WTC11 (cell line): ENCODE results near the gene DAG1. TPM values are rescaled to one million over a fixed set of nuclear protein-coding genes. Genes with fewer than 3 reads are reported as not detected.

Source experiments
- ATAC-seq: fragments of 200-7000 bp; cut with Tn5 transposase; 2 replicates; pipeline ENCODE4 v1.10.0; 2021; ENCODE audit warnings: mild to moderate bottlenecking, moderate library complexity
- CTCF ChIA-PET: fragments of 300-600 bp; sonication (Branson Sonifier 250); formaldehyde crosslinking; loops from one replicate; lab custom pipeline; 2021; ENCODE audit warnings: antibody characterized with exemption; lab: Charles Lee
- POLR2A ChIA-PET: fragments of 350-600 bp; sonication (Branson Sonifier 250); formaldehyde crosslinking; loops from one replicate; lab custom pipeline; 2021; ENCODE audit warnings: antibody characterized with exemption; lab: Charles Lee
- DNase-seq: peaks from one replicate; pipeline ENCODE4 v3.0.0; 2021; ENCODE audit warnings: low spot score
- H3K27ac Mint-ChIP-seq: 2 replicates; pipeline ENCODE4 v1.8.0; 2021; ENCODE audit warnings: mixed read lengths
- H3K27me3 Mint-ChIP-seq: 2 replicates; pipeline ENCODE4 v1.8.0; 2021; ENCODE audit warnings: low read depth, mild to moderate bottlenecking, moderate library complexity, mixed read lengths
- H3K36me3 Mint-ChIP-seq: 2 replicates; pipeline ENCODE4 v1.8.0; 2021; ENCODE audit warnings: mixed read lengths
- H3K4me1 Mint-ChIP-seq: 2 replicates; pipeline ENCODE4 v1.8.0; 2022; ENCODE audit warnings: mixed read lengths
- H3K4me3 Mint-ChIP-seq: 2 replicates; pipeline ENCODE4 v1.8.0; 2021; ENCODE audit warnings: mild to moderate bottlenecking, moderate library complexity, mixed read lengths
- H3K9me3 Mint-ChIP-seq: 2 replicates; pipeline ENCODE4 v1.8.0; 2021; ENCODE audit warnings: mixed read lengths
- ARID4B ChIP-seq: sonication (generic); formaldehyde crosslinking; IDR thresholded peaks from 2 replicates; pipeline ENCODE4 v1.8.0; 2023; ENCODE audit warnings: missing genetic modification reagents, mild to moderate bottlenecking, borderline replicate concordance
- CDX4 ChIP-seq: fragments of 250-450 bp; sonication (Bioruptor Pico); IDR thresholded peaks from 2 replicates; pipeline ENCODE4 v1.9.0; 2021; ENCODE audit warnings: moderate library complexity, mild to moderate bottlenecking, inconsistent platforms, borderline replicate concordance
- E2F4 ChIP-seq: sonication (generic); formaldehyde crosslinking; IDR thresholded peaks from 2 replicates; pipeline ENCODE4 v1.8.1; 2022; ENCODE audit warnings: low read depth, mild to moderate bottlenecking, moderate library complexity, missing genetic modification reagents, borderline replicate concordance
- ETV6 ChIP-seq: sonication (generic); formaldehyde crosslinking; IDR thresholded peaks from 2 replicates; pipeline ENCODE4 v1.8.1; 2022; ENCODE audit warnings: mild to moderate bottlenecking, missing genetic modification reagents
- FOXK1 ChIP-seq: sonication (generic); formaldehyde crosslinking; IDR thresholded peaks from 2 replicates; pipeline ENCODE4 v1.8.0; 2022; ENCODE audit warnings: mild to moderate bottlenecking, moderate library complexity, missing genetic modification reagents
- FOXP4 ChIP-seq: sonication (generic); formaldehyde crosslinking; IDR thresholded peaks from 2 replicates; pipeline ENCODE4 v1.8.0; 2022; ENCODE audit warnings: mild to moderate bottlenecking, missing genetic modification reagents
- IRF2 ChIP-seq: sonication (generic); formaldehyde crosslinking; IDR thresholded peaks from 2 replicates; pipeline ENCODE4 v1.8.0; 2022; ENCODE audit warnings: low read depth, missing genetic modification reagents, borderline replicate concordance
- KAT7 ChIP-seq: sonication (generic); formaldehyde crosslinking; IDR thresholded peaks from 2 replicates; pipeline ENCODE4 v1.8.1; 2023; ENCODE audit warnings: missing genetic modification reagents, mild to moderate bottlenecking, borderline replicate concordance
- MYBL2 ChIP-seq: sonication (generic); formaldehyde crosslinking; IDR thresholded peaks from 2 replicates; pipeline ENCODE4 v1.8.1; 2023; ENCODE audit warnings: mild to moderate bottlenecking, moderate library complexity, missing genetic modification reagents
- PRRX2 ChIP-seq: fragments of 250-450 bp; sonication (Bioruptor Pico); IDR thresholded peaks from 2 replicates; pipeline ENCODE4 v1.8.0; 2021; ENCODE audit warnings: mild to moderate bottlenecking
- TCF7 ChIP-seq: sonication (generic); formaldehyde crosslinking; IDR thresholded peaks from 2 replicates; pipeline ENCODE4 v1.8.0; 2022; ENCODE audit warnings: mild to moderate bottlenecking, low read depth, missing genetic modification reagents, moderate library complexity
- ZSCAN18 ChIP-seq: fragments of 250-450 bp; sonication (Bioruptor Pico); IDR thresholded peaks from 2 replicates; pipeline ENCODE4 v2.1.2; 2022; ENCODE audit warnings: mild to moderate bottlenecking, moderate library complexity
- total RNA-seq: library from RNA; stranded (reverse); gene quantifications from 3 replicates; pipeline ENCODE4 v1.2.3, GENCODE V29; 2021

Gene DAG1
- total RNA-seq, 1 experiment from 2014 or later = 115 TPM

GRCh38 chr3:49498648-49499047, 28.6 kb downstream of the DAG1 start (continued):
- no peak for TF ChIP-seq ARID4B

GRCh38 chr3:49500205-49500731, 30.2 kb downstream of the DAG1 start:
- CTCF ChIA-PET = interaction anchor here (1.2 to 3.5 kb wide), 4 partner anchors 46 to 329 kb away, joined by 3 to 19 read pairs (median 4); partner anchors contain the start of gene KLHDC8B
- peaks cover 16% of the 10 kb centered on the region for H3K36me3 Mint-ChIP-seq
- H3K27me3 Mint-ChIP-seq = no peaks in the 10 kb centered on the region
- H3K4me3 Mint-ChIP-seq = no peak overlapping the region
- H3K4me1 Mint-ChIP-seq = no peaks in the 10 kb centered on the region; the same call in 1 of the 2 replicates
- POLR2A ChIA-PET = no interaction called here
- peaks cover 5% of the 10 kb centered on the region; the same call in 1 of the 2 replicates for H3K9me3 Mint-ChIP-seq
- peak overlapping the region; percentile 79 for H3K27ac Mint-ChIP-seq
- ATAC-seq (no peak), DNase-seq (no peak)
- TF ChIP-seq TCF7 (CRISPR knock-in tag) (no peak), FOXP4 (CRISPR knock-in tag) (no peak), ETV6 (CRISPR knock-in tag) (no peak), E2F4 (CRISPR knock-in tag) (no peak), KAT7 (CRISPR knock-in tag) (no peak), MYBL2 (CRISPR knock-in tag) (no peak), PRRX2 (CRISPR knock-in tag) (no peak), FOXK1 (no peak), CDX4 (no peak), ZSCAN18 (CRISPR knock-in tag) (no peak), IRF2 (CRISPR knock-in tag) (no peak)
